Tongue (tissue), 2 donors: ENCODE measurements around the gene ACAP3. TPM values are rescaled to one million over a fixed set of nuclear protein-coding genes. Genes with fewer than 3 reads are reported as not detected.
"Not testable (repeated sequence)": the region's sequence is repeated elsewhere in the genome, so short reads cannot be mapped to it uniquely, and the experiment has no call there.

Experiments used
- DNase-seq: peaks from one replicate; pipeline ENCODE4 v3.0.0-alpha.2; 2015
- total RNA-seq: library from RNA; depleted of rRNA; stranded (reverse); fragments of >200 nt; gene quantifications from one replicate; pipeline ENCODE4 v1.2.3, GENCODE V29; 2014

ACAP3 gene
- total RNA-seq, 1 donor from 2014 or later: 73.3 TPM

GRCh38 chr1:1262071-1262470, 45.7 kb downstream of the ACAP3 start:
- DNase-seq: no peak

GRCh38 chr1:1260843-1261560, 46.7 kb downstream of the ACAP3 start:
- DNase-seq: no peak

- no peak for DNase-seq
Observed at GRCh38 chr1:1259951-1260600, 47.7 kb downstream of the ACAP3 start.

GRCh38 chr1:1259540-1259939, 48.2 kb downstream of the ACAP3 start:
- no peak for DNase-seq

- DNase-seq: no peak
Observed at GRCh38 chr1:1259119-1259488, 48.6 kb downstream of the ACAP3 start.

- no peak for DNase-seq
Observed at GRCh38 chr1:1256956-1257871, 50.5 kb downstream of the ACAP3 start.

GRCh38 chr1:1255611-1256010, 52.1 kb downstream of the ACAP3 start:
- DNase-seq: no peak

- DNase-seq: no peak
Observed at GRCh38 chr1:1255078-1255477, 52.7 kb downstream of the ACAP3 start.

GRCh38 chr1:1254667-1254998, 53.1 kb downstream of the ACAP3 start:
- no peak for DNase-seq

GRCh38 chr1:1253972-1254666, 53.6 kb downstream of the ACAP3 start:
- no peak for DNase-seq

GRCh38 chr1:1253314-1253713, 54.4 kb downstream of the ACAP3 start:
- DNase-seq: no peak

GRCh38 chr1:1250786-1251284, 56.9 kb downstream of the ACAP3 start:
- no peak for DNase-seq

GRCh38 chr1:1248009-1248913, 59.5 kb downstream of the ACAP3 start:
- DNase-seq: not testable (repeated sequence)

GRCh38 chr1:1247341-1247913, 60.3 kb downstream of the ACAP3 start:
- DNase-seq: no peak

GRCh38 chr1:1246577-1247340, 61.0 kb downstream of the ACAP3 start, which contains the start of gene C1QTNF12:
C1QTNF12 (minus strand) TSS chr1:1246722; CDS start chr1:1246690, 32 bp downstream.
- DNase-seq: no peak

GRCh38 chr1:1245817-1246576, 61.7 kb downstream of the ACAP3 start:
- no peak for DNase-seq

- no peak for DNase-seq
Observed at GRCh38 chr1:1245178-1245816, 62.4 kb downstream of the ACAP3 start.

- no peak for DNase-seq
Observed at GRCh38 chr1:1244192-1244811, 63.4 kb downstream of the ACAP3 start.
